Neural cell (in vitro differentiated cells): ENCODE data around the gene MRTO4. TPM values are rescaled to one million over a fixed set of nuclear protein-coding genes. Genes with fewer than 3 reads are reported as not detected.
"Not testable (repeated sequence)": the region's sequence is repeated elsewhere in the genome, so short reads cannot be mapped to it uniquely, and the experiment has no call there.

Source experiments
- H2AFZ ChIP-seq: fragments of 200-600, 300-800 bp; sonication (generic), shearing (Covaris generic); 2 replicates; pipeline ENCODE4 v1.6.0; 2014; ENCODE audit warnings: low read depth, mild to moderate bottlenecking, antibody characterized with exemption, low read length, moderate library complexity
- H3F3A ChIP-seq: fragments of 200-600 bp; shearing (Covaris generic); 2 replicates; pipeline ENCODE4 v1.6.1; 2016; ENCODE audit warnings: mild to moderate bottlenecking, moderate library complexity, mixed read lengths, antibody characterized with exemption, low read length; ENCODE audit not compliant: insufficient read depth, poor library complexity, severe bottlenecking
- H3K27ac ChIP-seq: fragments of 200-600, 300-800 bp; sonication (generic), shearing (Covaris generic); 2 replicates; pipeline ENCODE4 v1.5.1; 2014; ENCODE audit warnings: mild to moderate bottlenecking, low read length, moderate library complexity
- H3K27me3 ChIP-seq: fragments of 300-800, 200-600 bp; sonication (generic), shearing (Covaris generic); 2 replicates; pipeline ENCODE4 v1.6.0; 2014; ENCODE audit warnings: mild to moderate bottlenecking, low read depth, low read length, moderate library complexity; ENCODE audit not compliant: insufficient read depth
- H3K36me3 ChIP-seq: fragments of 300-800, 200-600 bp; sonication (generic), shearing (Covaris generic); 2 replicates; pipeline ENCODE4 v1.5.1; 2014; ENCODE audit warnings: mild to moderate bottlenecking, antibody characterized with exemption, low read length, moderate library complexity; ENCODE audit not compliant: insufficient read depth
- H3K4me2 ChIP-seq: fragments of 300-800, 200-600 bp; sonication (generic), shearing (Covaris generic); 2 replicates; pipeline ENCODE4 v1.6.0; 2014; ENCODE audit warnings: mild to moderate bottlenecking, low read length
- H3K4me3 ChIP-seq: fragments of 300-800, 200-600 bp; sonication (generic), shearing (Covaris generic); 2 replicates; pipeline ENCODE4 v1.5.1; 2014; ENCODE audit warnings: mild to moderate bottlenecking, low read length, moderate library complexity
- H3K79me2 ChIP-seq: fragments of 200-600 bp; shearing (Covaris generic); replicated peaks from 2 replicates; pipeline ENCODE4 v1.6.0; 2014; ENCODE audit warnings: mild to moderate bottlenecking, low read length, moderate library complexity; ENCODE audit not compliant: insufficient read depth
- H3K9ac ChIP-seq: fragments of 300-800, 200-600 bp; sonication (generic), shearing (Covaris generic); 2 replicates; pipeline ENCODE4 v1.6.1; 2016; ENCODE audit warnings: mild to moderate bottlenecking, low read length, mixed read lengths
- H3K9me2 ChIP-seq: fragments of 200-600 bp; shearing (Covaris generic); 2 replicates; pipeline ENCODE4 v1.6.1; 2016; ENCODE audit warnings: mild to moderate bottlenecking, low read length, mixed read lengths; ENCODE audit not compliant: insufficient read depth
- H3K9me3 ChIP-seq: fragments of 200-600, 300-800 bp; sonication (generic), shearing (Covaris generic); 2 replicates; pipeline ENCODE4 v1.6.1; 2016; ENCODE audit warnings: mild to moderate bottlenecking, mixed run types, low read length, moderate library complexity, mixed read lengths
- H4K20me1 ChIP-seq: fragments of 200-600 bp; shearing (Covaris generic); 2 replicates; pipeline ENCODE4 v1.6.1; 2016; ENCODE audit warnings: mild to moderate bottlenecking, mixed run types; ENCODE audit not compliant: insufficient read depth
- CTCF ChIP-seq: fragments of 450-650 bp; IDR thresholded peaks from 2 replicates; pipeline ENCODE4 v1.5.1; 2014; ENCODE audit warnings: antibody characterized with exemption, mild to moderate bottlenecking, moderate library complexity; ENCODE audit not compliant: poor library complexity, severe bottlenecking
- EP300 ChIP-seq: fragments of 450-650 bp; conservative IDR thresholded peaks from 2 replicates; pipeline ENCODE4 v1.6.1; 2014; ENCODE audit warnings: antibody characterized with exemption, mild to moderate bottlenecking, moderate library complexity; ENCODE audit not compliant: poor library complexity, severe bottlenecking
- EZH2 ChIP-seq: fragments of 200-600, 300-800 bp; shearing (Covaris generic), sonication (generic); IDR thresholded peaks from 2 replicates; pipeline ENCODE4 v1.6.1; 2014; ENCODE audit warnings: antibody characterized with exemption, low read length, borderline replicate concordance, mild to moderate bottlenecking; ENCODE audit not compliant: insufficient read depth, poor library complexity, severe bottlenecking
- MXI1 ChIP-seq: fragments of 450-650 bp; conservative IDR thresholded peaks from 2 replicates; pipeline ENCODE4 v1.6.1; 2014; ENCODE audit warnings: antibody characterized with exemption, mild to moderate bottlenecking; ENCODE audit not compliant: poor library complexity, severe bottlenecking
- POLR2AphosphoS5 ChIP-seq: IDR thresholded peaks from 2 replicates; pipeline ENCODE4 v1.6.1; 2012
- RAD21 ChIP-seq: fragments of 450-650 bp; conservative IDR thresholded peaks from 2 replicates; pipeline ENCODE4 v1.6.1; 2014; ENCODE audit warnings: antibody characterized with exemption, mild to moderate bottlenecking, moderate library complexity
- REST ChIP-seq: IDR thresholded peaks from 2 replicates; pipeline ENCODE4 v1.6.1; 2012; ENCODE audit warnings: borderline replicate concordance
- SMC3 ChIP-seq: fragments of 450-650 bp; conservative IDR thresholded peaks from 2 replicates; pipeline ENCODE4 v1.6.1; 2014; ENCODE audit warnings: antibody characterized with exemption, mild to moderate bottlenecking, moderate library complexity; ENCODE audit not compliant: poor library complexity
- TAF1 ChIP-seq: IDR thresholded peaks from 2 replicates; pipeline ENCODE4 v1.6.1; 2012; ENCODE audit warnings: low read depth
- polyA plus RNA-seq: library from polyadenylated mRNA; depleted of rRNA; stranded (reverse); fragments of >200 nt; gene quantifications from 2 replicates; pipeline ENCODE4 v1.2.3, GENCODE V29; 2014

MRTO4 gene
- polyA plus RNA-seq, 1 donor from 2014 or later, result 50.2 TPM

GRCh38 chr1:19229229-19229628 is 22.4 kb upstream of the MRTO4 start:
- Histone ChIP-seq H3K27ac (no peak overlapping the region), H3K9me3 (no peaks in the 10 kb centered on the region), H3K79me2 (no peaks in the 10 kb centered on the region), H3K4me2 (no peak overlapping the region), H4K20me1 (no peaks in the 10 kb centered on the region), H3K27me3 (no peaks in the 10 kb centered on the region), H3F3A (no peaks in the 10 kb centered on the region), H3K36me3 (no peaks in the 10 kb centered on the region), H2AFZ (no peak overlapping the region), H3K4me3 (no peak overlapping the region), H3K9me2 (no peaks in the 10 kb centered on the region), H3K9ac (no peak overlapping the region)
- TF ChIP-seq RAD21, result no peak
- no peak for TF ChIP-seq TAF1
- no peak for TF ChIP-seq EP300
- TF ChIP-seq MXI1, result no peak
- no peak for TF ChIP-seq CTCF
- TF ChIP-seq EZH2, result no peak
- TF ChIP-seq SMC3, result no peak
- no peak for TF ChIP-seq REST
- no peak for TF ChIP-seq POLR2AphosphoS5

- Histone ChIP-seq H4K20me1 (no peaks in the 10 kb centered on the region), H3K4me3 (no peak overlapping the region), H2AFZ (no peak overlapping the region), H3K79me2 (no peaks in the 10 kb centered on the region), H3K36me3 (no peaks in the 10 kb centered on the region), H3K27ac (no peak overlapping the region), H3K9me2 (no peaks in the 10 kb centered on the region), H3K9me3 (no peaks in the 10 kb centered on the region), H3K9ac (no peak overlapping the region), H3K4me2 (no peak overlapping the region), H3K27me3 (no peaks in the 10 kb centered on the region), H3F3A (no peaks in the 10 kb centered on the region)
- TF ChIP-seq TAF1 (no peak), CTCF (no peak), MXI1 (no peak), POLR2AphosphoS5 (no peak), RAD21 (no peak)
These were observed 21.7 kb upstream of the MRTO4 start for GRCh38 chr1:19229828-19230325.

- not testable (repeated sequence) for H3F3A ChIP-seq, H3K4me3 ChIP-seq, H3K9me3 ChIP-seq, H3K27me3 ChIP-seq, H2AFZ ChIP-seq, H4K20me1 ChIP-seq, H3K36me3 ChIP-seq, H3K9me2 ChIP-seq, H3K4me2 ChIP-seq, H3K9ac ChIP-seq, H3K27ac ChIP-seq, H3K79me2 ChIP-seq
These were observed 19.7 kb upstream of the MRTO4 start for GRCh38 chr1:19231736-19232523.
